Mesothelial cell of epicardium (in vitro differentiated cells): ENCODE results near the gene RAD50. TPM values are rescaled to one million over a fixed set of nuclear protein-coding genes. Genes with fewer than 3 reads are reported as not detected.
"Not testable (repeated sequence)": the region's sequence is repeated elsewhere in the genome, so short reads cannot be mapped to it uniquely, and the experiment has no call there.

ENCODE experiments used
- DNase-seq, 2 experiments: peaks; one replicate each; pipeline ENCODE4 v3.0.0; 2021; ENCODE audit warnings: low spot score in 2 of 2; ENCODE audit not compliant: unreplicated experiment in 2 of 2
- H3K27ac Mint-ChIP-seq: 2 replicates; pipeline ENCODE4 v1.8.0; 2021; ENCODE audit warnings: mixed read lengths
- H3K27me3 Mint-ChIP-seq: 2 replicates; pipeline ENCODE4 v1.8.0; 2021; ENCODE audit warnings: low read depth, mixed read lengths
- H3K36me3 Mint-ChIP-seq: 2 replicates; pipeline ENCODE4 v1.8.0; 2021; ENCODE audit warnings: mixed read lengths
- H3K4me1 Mint-ChIP-seq: 2 replicates; pipeline ENCODE4 v1.8.0; 2021; ENCODE audit warnings: mixed read lengths
- H3K4me3 Mint-ChIP-seq: 2 replicates; pipeline ENCODE4 v1.8.0; 2021; ENCODE audit warnings: mild to moderate bottlenecking, moderate library complexity, mixed read lengths
- H3K9me3 Mint-ChIP-seq: 2 replicates; pipeline ENCODE4 v1.8.0; 2021; ENCODE audit warnings: mixed read lengths
- total RNA-seq: library from RNA; stranded (reverse); gene quantifications from 3 replicates; pipeline ENCODE4 v1.2.1, GENCODE V29; 2021
- TF ChIP-seq, protein P1 (sequence below): fragments of 200-600 bp; sonication (generic); IDR thresholded peaks from one replicate; pipeline ENCODE4 v1.5.0; 2021; ENCODE audit warnings: antibody characterized with exemption; ENCODE audit not compliant: unreplicated experiment

Gene RAD50
- total RNA-seq, 1 donor from 2014 or later: 50.3 TPM

DNA sequence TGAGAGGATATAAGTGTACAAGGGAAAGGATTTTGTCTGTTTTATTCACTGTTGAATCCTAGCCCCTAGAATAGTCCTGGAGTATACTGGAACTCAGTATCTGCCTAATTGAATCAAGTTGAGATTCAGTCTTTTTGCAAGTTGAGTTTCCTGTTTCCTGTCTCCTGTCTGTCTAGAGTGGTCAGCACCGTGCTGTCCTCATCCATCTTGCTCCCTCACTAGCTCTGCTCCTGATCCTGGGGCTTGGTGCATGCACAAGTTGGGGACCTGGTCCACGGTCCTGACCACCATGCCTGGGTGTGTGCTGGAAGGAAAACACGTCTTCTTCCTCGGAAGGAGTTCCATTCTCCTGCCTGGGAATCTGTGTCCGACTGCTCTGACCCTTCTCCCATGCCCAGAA lies 16.6 kb upstream of the RAD50 start:
- peaks cover 4% of the 10 kb centered on the region for H3K9me3 Mint-ChIP-seq

DNA sequence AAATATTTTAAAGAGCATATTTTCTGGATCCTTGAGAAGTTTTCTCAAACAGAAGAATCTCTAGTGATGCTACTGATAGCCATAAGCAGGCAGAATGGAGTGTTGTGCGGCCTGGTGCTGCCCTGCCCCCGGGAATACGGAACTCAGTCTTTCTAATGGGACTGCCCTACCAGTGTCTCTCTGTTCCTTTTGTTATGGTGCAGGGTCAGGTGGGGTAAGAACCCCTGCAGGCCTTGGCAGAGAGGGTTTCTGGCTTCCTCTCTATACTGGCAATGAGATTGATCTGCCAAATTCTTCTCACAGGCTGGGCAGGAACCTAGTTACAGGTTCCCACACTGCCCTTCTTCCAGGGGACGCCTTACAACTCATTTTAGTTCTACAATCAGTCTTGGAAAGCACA lies 16.0 kb upstream of the RAD50 start:
- Mint-ChIP-seq H3K36me3 (no peaks in the 10 kb centered on the region), H3K4me3 (no peak overlapping the region), H3K27ac (no peak overlapping the region), H3K27me3 (peaks cover 28% of the 10 kb centered on the region), H3K9me3 (no peaks in the 10 kb centered on the region), H3K4me1 (no peaks in the 10 kb centered on the region)
- TF ChIP-seq, protein P1, sequence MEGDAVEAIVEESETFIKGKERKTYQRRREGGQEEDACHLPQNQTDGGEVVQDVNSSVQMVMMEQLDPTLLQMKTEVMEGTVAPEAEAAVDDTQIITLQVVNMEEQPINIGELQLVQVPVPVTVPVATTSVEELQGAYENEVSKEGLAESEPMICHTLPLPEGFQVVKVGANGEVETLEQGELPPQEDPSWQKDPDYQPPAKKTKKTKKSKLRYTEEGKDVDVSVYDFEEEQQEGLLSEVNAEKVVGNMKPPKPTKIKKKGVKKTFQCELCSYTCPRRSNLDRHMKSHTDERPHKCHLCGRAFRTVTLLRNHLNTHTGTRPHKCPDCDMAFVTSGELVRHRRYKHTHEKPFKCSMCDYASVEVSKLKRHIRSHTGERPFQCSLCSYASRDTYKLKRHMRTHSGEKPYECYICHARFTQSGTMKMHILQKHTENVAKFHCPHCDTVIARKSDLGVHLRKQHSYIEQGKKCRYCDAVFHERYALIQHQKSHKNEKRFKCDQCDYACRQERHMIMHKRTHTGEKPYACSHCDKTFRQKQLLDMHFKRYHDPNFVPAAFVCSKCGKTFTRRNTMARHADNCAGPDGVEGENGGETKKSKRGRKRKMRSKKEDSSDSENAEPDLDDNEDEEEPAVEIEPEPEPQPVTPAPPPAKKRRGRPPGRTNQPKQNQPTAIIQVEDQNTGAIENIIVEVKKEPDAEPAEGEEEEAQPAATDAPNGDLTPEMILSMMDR: no peak
- no peak for DNase-seq

More for the DNA sequence above, 16.6 kb upstream of the RAD50 start:
- Mint-ChIP-seq H3K4me3 (no peak overlapping the region), H3K27me3 (peaks cover 28% of the 10 kb centered on the region), H3K27ac (no peak overlapping the region), H3K4me1 (no peaks in the 10 kb centered on the region), H3K36me3 (no peaks in the 10 kb centered on the region)
- DNase-seq: no peak
- TF ChIP-seq, protein P1: no peak

DNA sequence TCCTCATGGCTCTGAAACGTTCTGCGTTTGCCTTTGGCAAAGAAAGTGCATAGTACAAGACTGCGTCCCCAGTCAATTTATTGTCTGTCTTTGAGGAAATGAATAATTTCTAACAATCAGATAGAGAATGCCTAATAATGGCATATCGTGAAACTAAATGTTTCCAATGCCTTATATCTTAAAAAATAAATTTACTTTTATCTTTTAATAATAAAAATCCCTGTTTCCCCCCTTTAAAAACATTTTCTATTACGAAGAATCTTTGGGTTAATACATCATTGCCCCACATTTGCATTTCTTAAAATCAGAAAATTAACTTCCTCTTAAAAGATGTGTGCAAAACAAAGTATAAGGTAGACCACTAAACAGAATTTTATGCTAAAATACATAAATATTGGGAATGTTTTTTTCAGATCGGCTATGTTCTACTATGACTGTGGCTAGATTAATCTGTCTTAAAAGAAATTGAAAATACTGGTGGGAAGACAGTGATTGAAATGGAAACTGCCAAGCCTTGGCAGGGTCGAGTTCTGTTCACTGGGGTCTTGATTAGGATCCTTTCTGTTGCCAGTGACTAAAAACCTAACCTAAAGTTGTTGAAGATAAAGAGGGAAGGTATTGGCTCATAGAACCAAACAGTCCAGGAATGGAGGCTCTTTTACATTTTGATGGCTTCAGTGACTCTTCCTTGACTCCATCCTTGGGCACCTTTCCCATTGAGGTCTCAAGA lies 13.1 kb upstream of the RAD50 start, which contains the start of gene IL5:
TSS of gene IL5 (minus strand) at position 51 of the 730 bp plus-strand sequence. CDS start at position 7, 44 bp downstream.
- TF ChIP-seq, protein P1: no peak
- H3K27ac Mint-ChIP-seq: no peak within 1 kb of the TSS
- H3K36me3 Mint-ChIP-seq: no peaks in the 10 kb centered on the region
- no peaks in the 10 kb centered on the region for H3K4me1 Mint-ChIP-seq
- no peak for DNase-seq
- no peaks in the 10 kb centered on the region for H3K9me3 Mint-ChIP-seq
- no peak within 1 kb of the TSS for H3K4me3 Mint-ChIP-seq
- H3K27me3 Mint-ChIP-seq: peaks cover 28% of the 10 kb centered on the region

DNA sequence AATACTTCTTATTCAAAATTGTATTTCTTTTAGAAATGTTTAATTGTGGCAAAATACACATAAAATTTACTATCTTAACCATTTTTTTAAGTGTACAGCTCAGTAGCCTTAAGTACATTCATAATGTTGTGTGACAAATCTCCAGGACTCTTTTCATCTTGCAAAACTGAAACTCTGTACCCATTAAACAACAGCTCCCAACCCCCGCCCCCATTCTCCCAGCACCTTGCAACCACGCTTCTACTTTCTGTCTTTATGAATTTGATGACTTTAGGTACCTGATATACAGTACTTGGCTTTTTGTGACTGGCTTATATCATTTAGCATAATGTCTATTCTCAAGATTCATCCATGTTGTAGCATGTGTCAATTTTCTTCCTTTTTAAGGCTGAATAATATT lies 10.7 kb upstream of the RAD50 start:
- H3K27ac Mint-ChIP-seq: no peak overlapping the region
- H3K9me3 Mint-ChIP-seq: no peaks in the 10 kb centered on the region
- no peaks in the 10 kb centered on the region for H3K36me3 Mint-ChIP-seq
- no peak overlapping the region for H3K4me3 Mint-ChIP-seq
- TF ChIP-seq, protein P1: no peak
- H3K4me1 Mint-ChIP-seq: no peaks in the 10 kb centered on the region
- DNase-seq: no peak
- H3K27me3 Mint-ChIP-seq: peaks cover 28% of the 10 kb centered on the region

DNA sequence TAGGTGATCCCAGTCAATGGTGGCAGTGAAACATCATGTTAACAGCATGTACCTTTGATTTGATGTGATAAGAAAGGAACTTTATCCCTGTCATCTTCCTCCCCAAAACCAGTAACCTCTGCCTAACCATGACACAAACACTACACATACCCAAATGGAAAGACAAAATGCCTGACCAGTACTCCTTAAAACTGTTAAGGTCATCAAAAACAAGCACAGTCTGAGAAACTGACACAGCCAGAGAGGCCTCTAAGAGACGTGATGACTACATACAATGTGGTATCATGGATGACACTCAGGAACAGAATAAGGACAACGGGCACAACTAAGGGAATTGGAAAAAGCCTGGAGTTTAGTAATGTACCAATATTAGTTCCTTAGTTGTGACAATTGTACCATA lies 9.5 kb upstream of the RAD50 start:
- TF ChIP-seq, protein P1: no peak
- no peaks in the 10 kb centered on the region for H3K36me3 Mint-ChIP-seq
- H3K4me3 Mint-ChIP-seq: no peak overlapping the region
- peaks cover 32% of the 10 kb centered on the region for H3K27me3 Mint-ChIP-seq
- H3K4me1 Mint-ChIP-seq: no peaks in the 10 kb centered on the region
- H3K9me3 Mint-ChIP-seq: no peaks in the 10 kb centered on the region
- no peak overlapping the region for H3K27ac Mint-ChIP-seq
- DNase-seq: no peak

DNA sequence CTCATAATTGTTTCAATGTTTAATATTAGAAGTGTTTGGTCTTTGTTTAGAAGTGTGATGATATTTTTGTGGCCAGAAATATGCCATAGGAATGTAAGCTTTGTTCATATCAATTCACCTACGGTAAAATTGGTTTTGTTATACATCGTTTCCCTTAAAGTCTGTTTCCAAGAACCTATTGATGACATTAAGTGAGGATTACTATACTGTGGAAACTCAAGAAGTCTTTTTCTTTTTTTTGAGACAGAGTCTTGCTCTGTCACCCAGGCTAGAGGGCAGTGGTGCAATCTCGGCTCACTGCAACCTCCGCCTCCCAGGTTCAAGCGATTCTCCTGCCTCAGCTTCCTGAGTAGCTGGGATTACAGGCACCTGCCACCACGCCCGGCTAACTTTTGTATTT lies 7.9 kb upstream of the RAD50 start:
- H3K4me1 Mint-ChIP-seq, DNase-seq, H3K9me3 Mint-ChIP-seq, H3K36me3 Mint-ChIP-seq, H3K27ac Mint-ChIP-seq, H3K4me3 Mint-ChIP-seq: not testable (repeated sequence)
- H3K27me3 Mint-ChIP-seq: peaks cover 28% of the 10 kb centered on the region
